Measurements from ENCODE around the gene VTI1A.

VTI1A gene

DNA sequence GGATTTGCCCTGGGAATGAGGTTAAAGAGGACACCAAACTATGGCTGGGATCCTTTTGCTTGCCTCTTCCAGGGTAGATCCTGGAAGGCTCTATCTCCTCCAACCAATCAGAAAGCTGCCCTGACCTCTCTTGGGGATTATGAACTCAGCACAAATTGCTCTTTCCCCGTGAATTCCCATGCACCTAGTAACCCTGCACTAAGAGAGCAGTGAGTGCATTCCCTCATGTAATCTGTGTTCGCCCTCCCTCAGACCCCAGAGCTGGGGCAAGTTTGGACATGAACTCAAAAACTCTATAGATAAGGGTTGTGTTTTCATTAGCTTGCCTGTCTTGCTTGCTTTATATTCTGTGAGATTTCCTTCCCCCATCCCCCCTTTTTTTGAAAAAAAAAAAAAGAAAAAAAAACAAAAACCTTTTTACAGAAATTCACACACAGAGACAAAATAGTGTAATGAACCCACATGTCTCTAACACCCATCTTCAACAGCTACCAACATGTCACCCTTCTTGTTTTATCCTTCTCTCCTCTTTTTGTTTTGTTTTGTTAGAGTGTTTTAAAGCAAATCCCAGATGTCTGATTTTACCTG is 277.5 kb downstream of the VTI1A start (continued):
- TF ChIP-seq ZNF670 (tag by site-specific recombination; IDR thresholded peaks at IDR 0.05; ENCODE audit: low read depth), result no peak
- TF ChIP-seq ZXDB (tag by site-specific recombination; IDR thresholded peaks at IDR 0.05), result peak; percentile 65
- TF ChIP-seq ZSCAN4 (tag by site-specific recombination; IDR thresholded peaks at IDR 0.05), result no peak
- no peak for TF ChIP-seq ZNF555 (tag by site-specific recombination; conservative IDR thresholded peaks at IDR 0.05)
- no peak for TF ChIP-seq ZNF510 (tag by site-specific recombination; IDR thresholded peaks at IDR 0.05; ENCODE audit: insufficient replicate concordance)
- TF ChIP-seq ZNF747 (tag by site-specific recombination; IDR thresholded peaks at IDR 0.05), result no peak
- no peak for TF ChIP-seq ZNF529 (tag by site-specific recombination; IDR thresholded peaks at IDR 0.05; ENCODE audit: insufficient replicate concordance)
- TF ChIP-seq TCF7L2 (IDR thresholded peaks at IDR 0.05; ENCODE audit: borderline replicate concordance, low read depth, low read length), result no peak
- TF ChIP-seq ZNF660 (tag by site-specific recombination; IDR thresholded peaks at IDR 0.05), result 0 out of 2 replicates have a peak, but pooled peaks have one; percentile 25
- TF ChIP-seq, protein P1, sequence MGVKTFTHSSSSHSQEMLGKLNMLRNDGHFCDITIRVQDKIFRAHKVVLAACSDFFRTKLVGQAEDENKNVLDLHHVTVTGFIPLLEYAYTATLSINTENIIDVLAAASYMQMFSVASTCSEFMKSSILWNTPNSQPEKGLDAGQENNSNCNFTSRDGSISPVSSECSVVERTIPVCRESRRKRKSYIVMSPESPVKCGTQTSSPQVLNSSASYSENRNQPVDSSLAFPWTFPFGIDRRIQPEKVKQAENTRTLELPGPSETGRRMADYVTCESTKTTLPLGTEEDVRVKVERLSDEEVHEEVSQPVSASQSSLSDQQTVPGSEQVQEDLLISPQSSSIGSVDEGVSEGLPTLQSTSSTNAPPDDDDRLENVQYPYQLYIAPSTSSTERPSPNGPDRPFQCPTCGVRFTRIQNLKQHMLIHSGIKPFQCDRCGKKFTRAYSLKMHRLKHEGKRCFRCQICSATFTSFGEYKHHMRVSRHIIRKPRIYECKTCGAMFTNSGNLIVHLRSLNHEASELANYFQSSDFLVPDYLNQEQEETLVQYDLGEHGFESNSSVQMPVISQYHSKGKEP (tag by site-specific recombination; IDR thresholded peaks at IDR 0.05), result peak; percentile 95
- TF ChIP-seq MYNN (tag by site-specific recombination; IDR thresholded peaks at IDR 0.05; ENCODE audit: borderline replicate concordance), result no peak
- peak; percentile 93 for TF ChIP-seq TRIM28 (IDR thresholded peaks at IDR 0.05; ENCODE audit: borderline replicate concordance, low read length)
- TF ChIP-seq IKZF3 (tag by site-specific recombination; IDR thresholded peaks at IDR 0.05), result peak; percentile 68
- TF ChIP-seq, protein P2, sequence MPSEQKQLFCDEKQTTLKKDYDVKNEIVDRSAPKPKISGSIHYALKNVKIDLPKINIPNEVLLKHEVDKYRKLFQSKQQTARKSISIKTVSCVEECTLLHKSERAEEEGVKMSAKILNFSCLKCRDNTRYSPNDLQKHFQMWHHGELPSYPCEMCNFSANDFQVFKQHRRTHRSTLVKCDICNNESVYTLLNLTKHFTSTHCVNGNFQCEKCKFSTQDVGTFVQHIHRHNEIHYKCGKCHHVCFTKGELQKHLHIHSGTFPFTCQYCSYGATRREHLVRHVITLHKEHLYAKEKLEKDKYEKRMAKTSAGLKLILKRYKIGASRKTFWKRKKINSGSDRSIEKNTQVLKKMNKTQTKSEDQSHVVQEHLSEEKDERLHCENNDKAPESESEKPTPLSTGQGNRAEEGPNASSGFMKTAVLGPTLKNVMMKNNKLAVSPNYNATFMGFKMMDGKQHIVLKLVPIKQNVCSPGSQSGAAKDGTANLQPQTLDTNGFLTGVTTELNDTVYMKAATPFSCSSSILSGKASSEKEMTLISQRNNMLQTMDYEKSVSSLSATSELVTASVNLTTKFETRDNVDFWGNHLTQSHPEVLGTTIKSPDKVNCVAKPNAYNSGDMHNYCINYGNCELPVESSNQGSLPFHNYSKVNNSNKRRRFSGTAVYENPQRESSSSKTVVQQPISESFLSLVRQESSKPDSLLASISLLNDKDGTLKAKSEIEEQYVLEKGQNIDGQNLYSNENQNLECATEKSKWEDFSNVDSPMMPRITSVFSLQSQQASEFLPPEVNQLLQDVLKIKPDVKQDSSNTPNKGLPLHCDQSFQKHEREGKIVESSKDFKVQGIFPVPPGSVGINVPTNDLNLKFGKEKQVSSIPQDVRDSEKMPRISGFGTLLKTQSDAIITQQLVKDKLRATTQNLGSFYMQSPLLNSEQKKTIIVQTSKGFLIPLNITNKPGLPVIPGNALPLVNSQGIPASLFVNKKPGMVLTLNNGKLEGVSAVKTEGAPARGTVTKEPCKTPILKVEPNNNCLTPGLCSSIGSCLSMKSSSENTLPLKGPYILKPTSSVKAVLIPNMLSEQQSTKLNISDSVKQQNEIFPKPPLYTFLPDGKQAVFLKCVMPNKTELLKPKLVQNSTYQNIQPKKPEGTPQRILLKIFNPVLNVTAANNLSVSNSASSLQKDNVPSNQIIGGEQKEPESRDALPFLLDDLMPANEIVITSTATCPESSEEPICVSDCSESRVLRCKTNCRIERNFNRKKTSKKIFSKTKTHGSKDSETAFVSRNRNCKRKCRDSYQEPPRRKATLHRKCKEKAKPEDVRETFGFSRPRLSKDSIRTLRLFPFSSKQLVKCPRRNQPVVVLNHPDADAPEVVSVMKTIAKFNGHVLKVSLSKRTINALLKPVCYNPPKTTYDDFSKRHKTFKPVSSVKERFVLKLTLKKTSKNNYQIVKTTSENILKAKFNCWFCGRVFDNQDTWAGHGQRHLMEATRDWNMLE (tag by site-specific recombination; conservative IDR thresholded peaks at IDR 0.05; ENCODE audit: low read depth), result no peak; the same call in 1 of the 2 replicates
- TF ChIP-seq ZNF248 (tag by site-specific recombination; IDR thresholded peaks at IDR 0.05), result no peak
- TF ChIP-seq ZNF488 (tag by site-specific recombination; IDR thresholded peaks at IDR 0.05), result no peak
- TF ChIP-seq ZNF560 (tag by site-specific recombination; IDR thresholded peaks at IDR 0.05; ENCODE audit: borderline replicate concordance), result no peak
- TF ChIP-seq ZNF18 (tag by site-specific recombination; IDR thresholded peaks at IDR 0.05), result 0 out of 2 replicates have a peak, but pooled peaks have one; percentile 31
- TF ChIP-seq ZNF398 (tag by site-specific recombination; IDR thresholded peaks at IDR 0.05), result peak; percentile 54; the same call in 1 of the 2 replicates
- TF ChIP-seq KLF17 (tag by site-specific recombination; IDR thresholded peaks at IDR 0.05), result no peak
- TF ChIP-seq ZNF302 (tag by site-specific recombination; IDR thresholded peaks at IDR 0.05; ENCODE audit: low read depth), result no peak
- no peak for TF ChIP-seq ZNF768 (tag by site-specific recombination; IDR thresholded peaks at IDR 0.05)
- TF ChIP-seq ZNF157 (tag by site-specific recombination; IDR thresholded peaks at IDR 0.05), result no peak
- TF ChIP-seq, protein P3, sequence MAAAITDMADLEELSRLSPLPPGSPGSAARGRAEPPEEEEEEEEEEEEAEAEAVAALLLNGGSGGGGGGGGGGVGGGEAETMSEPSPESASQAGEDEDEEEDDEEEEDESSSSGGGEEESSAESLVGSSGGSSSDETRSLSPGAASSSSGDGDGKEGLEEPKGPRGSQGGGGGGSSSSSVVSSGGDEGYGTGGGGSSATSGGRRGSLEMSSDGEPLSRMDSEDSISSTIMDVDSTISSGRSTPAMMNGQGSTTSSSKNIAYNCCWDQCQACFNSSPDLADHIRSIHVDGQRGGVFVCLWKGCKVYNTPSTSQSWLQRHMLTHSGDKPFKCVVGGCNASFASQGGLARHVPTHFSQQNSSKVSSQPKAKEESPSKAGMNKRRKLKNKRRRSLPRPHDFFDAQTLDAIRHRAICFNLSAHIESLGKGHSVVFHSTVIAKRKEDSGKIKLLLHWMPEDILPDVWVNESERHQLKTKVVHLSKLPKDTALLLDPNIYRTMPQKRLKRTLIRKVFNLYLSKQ (tag by site-specific recombination; IDR thresholded peaks at IDR 0.05; ENCODE audit: borderline replicate concordance), result no peak
